OCI-LY3 (cell line): ENCODE results near the gene SCGB1C1.

Experiments used
- H2AFZ ChIP-seq: fragments of 200-600, 300-600 bp; shearing (Covaris generic); 2 replicates; pipeline ENCODE4 v1.6.0; 2014; ENCODE audit warnings: antibody characterized with exemption, low read depth, low read length
- H3K27ac ChIP-seq: fragments of 200-600, 300-600 bp; sonication (generic); 2 replicates; pipeline ENCODE4 v1.5.1; 2014; ENCODE audit warnings: mild to moderate bottlenecking, low read length, moderate library complexity, mixed read lengths
- H3K27me3 ChIP-seq: fragments of 200-600, 300-600 bp; sonication (generic); 2 replicates; pipeline ENCODE4 v1.6.1; 2014; ENCODE audit warnings: low read depth, low read length, mixed read lengths
- H3K36me3 ChIP-seq: fragments of 200-600, 300-600 bp; sonication (generic); replicated peaks from 2 replicates; pipeline ENCODE3; 2014; ENCODE audit warnings: low read depth, low read length, mixed read lengths
- H3K4me1 ChIP-seq: fragments of 300-600, 200-600 bp; sonication (generic); 2 replicates; pipeline ENCODE4 v1.6.1; 2014; ENCODE audit warnings: low read length, mixed read lengths
- H3K4me2 ChIP-seq: fragments of 200-600, 300-600 bp; sonication (generic); 2 replicates; pipeline ENCODE4 v1.6.1; 2014; ENCODE audit warnings: low read length, mixed read lengths
- H3K4me3 ChIP-seq: fragments of 300-600, 200-600 bp; sonication (generic); 2 replicates; pipeline ENCODE4 v1.5.1; 2014; ENCODE audit warnings: antibody characterized with exemption, mild to moderate bottlenecking, low read length, moderate library complexity
- H3K79me2 ChIP-seq: fragments of 300-600, 200-600 bp; shearing (Covaris generic); 2 replicates; pipeline ENCODE4 v1.6.1; 2014; ENCODE audit warnings: mild to moderate bottlenecking, low read length, mixed read lengths
- H3K9ac ChIP-seq: fragments of 300-600, 200-600 bp; shearing (Covaris generic); 2 replicates; pipeline ENCODE4 v1.6.0; 2014; ENCODE audit warnings: mild to moderate bottlenecking, low read length, moderate library complexity
- H3K9me3 ChIP-seq: fragments of 200-600, 300-600 bp; shearing (Covaris generic); 2 replicates; pipeline ENCODE4 v1.6.1; 2014; ENCODE audit warnings: low read length, mixed read lengths; ENCODE audit not compliant: insufficient read depth
- H4K20me1 ChIP-seq: fragments of 200-600, 300-600 bp; sonication (generic); 2 replicates; pipeline ENCODE4 v1.6.1; 2016; ENCODE audit warnings: low read length, mixed read lengths; ENCODE audit not compliant: insufficient read depth
- CTCF ChIP-seq: fragments of 200-600, 300-600 bp; sonication (generic); IDR thresholded peaks from 2 replicates; pipeline ENCODE4 v1.5.1; 2014; ENCODE audit warnings: antibody characterized with exemption, low read length, low read depth
- EZH2phosphoT487 ChIP-seq: fragments of 200-600 bp; shearing (Covaris generic); IDR thresholded peaks from 2 replicates; pipeline ENCODE4 v1.6.1; 2018; ENCODE audit warnings: antibody characterized with exemption, mixed run types, low read depth

Gene SCGB1C1

DNA sequence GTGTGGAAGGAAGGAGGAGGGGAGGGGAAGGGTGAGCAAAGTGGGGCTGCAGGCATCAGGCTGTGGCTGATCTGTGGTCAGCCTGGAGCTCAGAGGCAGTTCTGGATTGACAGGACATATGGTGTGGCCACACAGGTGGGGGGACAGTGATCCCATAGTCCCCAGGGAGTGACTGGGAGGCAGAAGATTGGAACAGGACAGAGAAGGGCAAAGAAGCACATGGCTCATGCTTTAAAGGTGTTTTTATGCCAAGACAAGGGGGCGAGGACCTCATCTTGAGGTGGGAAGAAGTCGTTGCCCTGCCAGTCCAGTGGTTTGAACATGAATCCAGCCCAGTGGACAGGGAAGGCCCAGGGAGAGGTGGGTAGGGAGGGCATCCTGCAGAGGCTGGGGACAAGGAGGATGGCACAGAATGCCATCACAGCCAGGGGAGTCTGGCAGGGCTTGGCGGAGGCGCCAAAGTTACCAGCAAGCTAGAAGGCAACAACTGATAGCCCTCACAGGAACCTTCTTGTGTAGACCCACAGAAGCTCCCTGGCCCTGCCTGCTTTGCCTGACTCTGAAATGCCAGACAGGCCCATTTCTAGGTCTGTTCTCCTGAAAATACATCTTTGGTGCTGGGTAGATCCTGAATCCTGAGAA, 11.2 kb downstream of the SCGB1C1 start:
- no peak overlapping the region for H3K4me2 ChIP-seq
- H3K9ac ChIP-seq: no peak overlapping the region
- H4K20me1 ChIP-seq: peaks cover 16% of the 10 kb centered on the region
- peaks cover 36% of the 10 kb centered on the region for H3K79me2 ChIP-seq
- H3K4me1 ChIP-seq: peaks cover 12% of the 10 kb centered on the region
- no peak overlapping the region for H3K4me3 ChIP-seq
- H2AFZ ChIP-seq: no peak overlapping the region
- H3K27ac ChIP-seq: no peak overlapping the region
- no peaks in the 10 kb centered on the region for H3K9me3 ChIP-seq
- TF ChIP-seq EZH2phosphoT487 (no peak), CTCF (no peak)
- peaks cover 19% of the 10 kb centered on the region for H3K36me3 ChIP-seq
- no peaks in the 10 kb centered on the region for H3K27me3 ChIP-seq

DNA sequence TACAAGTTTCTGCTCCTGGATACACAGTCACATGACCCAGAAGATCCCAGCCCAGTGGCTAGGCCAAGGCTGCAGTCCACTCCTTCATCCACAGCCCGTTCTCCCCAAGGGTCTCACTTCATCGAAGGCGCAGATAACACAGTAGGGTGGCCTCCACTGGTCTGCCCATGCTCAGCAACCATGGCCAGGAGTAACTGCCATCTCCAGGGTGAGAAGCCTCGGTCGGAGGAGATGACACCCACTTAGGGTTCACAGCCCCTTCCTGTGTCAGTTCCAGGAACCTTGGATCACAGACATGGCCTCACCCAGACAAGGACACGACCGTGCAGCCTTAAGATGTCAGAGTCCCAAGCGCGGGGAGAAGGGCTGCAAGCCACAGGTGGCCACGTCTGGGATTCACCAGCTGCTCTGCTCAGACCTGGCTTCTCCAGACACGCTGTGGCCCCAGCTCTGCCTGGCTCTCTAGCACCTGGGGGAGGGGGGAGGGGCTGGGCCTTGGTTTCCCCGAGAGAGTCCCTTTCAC, 11.8 kb downstream of the SCGB1C1 start:
- TF ChIP-seq CTCF: no peak
- no peak for TF ChIP-seq EZH2phosphoT487
- H3K9ac ChIP-seq: no peak overlapping the region
- no peak overlapping the region for H3K4me3 ChIP-seq
- H3K27ac ChIP-seq: no peak overlapping the region
- H3K27me3 ChIP-seq: no peaks in the 10 kb centered on the region
- H2AFZ ChIP-seq: no peak overlapping the region
- peaks cover 16% of the 10 kb centered on the region for H4K20me1 ChIP-seq
- H3K4me1 ChIP-seq: peaks cover 17% of the 10 kb centered on the region
- H3K79me2 ChIP-seq: peaks cover 42% of the 10 kb centered on the region
- no peaks in the 10 kb centered on the region for H3K9me3 ChIP-seq
- H3K36me3 ChIP-seq: peaks cover 22% of the 10 kb centered on the region
- no peak overlapping the region for H3K4me2 ChIP-seq

- H4K20me1 ChIP-seq: peaks cover 16% of the 10 kb centered on the region
- no peak overlapping the region; the same call in 1 of the 2 replicates for H3K4me3 ChIP-seq
- no peak overlapping the region for H2AFZ ChIP-seq
- H3K27me3 ChIP-seq: no peaks in the 10 kb centered on the region
- no peak overlapping the region for H3K9ac ChIP-seq
- H3K4me1 ChIP-seq: peaks cover 21% of the 10 kb centered on the region
- TF ChIP-seq EZH2phosphoT487 (no peak), CTCF (no peak)
- peak overlapping the region; percentile 84; the same call in 1 of the 2 replicates for H3K4me2 ChIP-seq
- peaks cover 30% of the 10 kb centered on the region for H3K36me3 ChIP-seq
- H3K27ac ChIP-seq: no peak overlapping the region
- H3K79me2 ChIP-seq: peaks cover 49% of the 10 kb centered on the region
- H3K9me3 ChIP-seq: no peaks in the 10 kb centered on the region
Measured at GRCh38 chr11:205221-206001, 12.5 kb downstream of the SCGB1C1 start.

DNA sequence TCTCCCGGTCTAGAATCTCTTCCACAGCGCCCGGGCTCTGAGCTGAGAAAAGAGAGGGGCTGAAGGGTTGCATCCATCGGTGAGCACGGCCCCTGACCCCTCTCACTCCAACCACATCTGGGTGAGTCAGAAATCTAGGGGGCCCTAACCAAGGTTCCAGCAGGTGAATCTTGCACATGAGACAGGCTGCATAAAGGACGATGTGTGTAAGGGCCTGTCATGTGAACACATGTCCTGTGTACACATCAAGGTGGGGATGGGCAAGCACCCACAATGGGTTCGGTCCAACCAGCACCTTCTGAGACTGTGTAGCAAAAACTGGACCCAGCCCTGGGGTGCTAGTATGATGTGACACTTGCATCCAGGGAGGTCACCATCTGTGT, 13.1 kb downstream of the SCGB1C1 start:
- H4K20me1 ChIP-seq: peaks cover 16% of the 10 kb centered on the region
- H3K27ac ChIP-seq: no peak overlapping the region
- peak overlapping the region; percentile 95 for H3K4me3 ChIP-seq
- no peaks in the 10 kb centered on the region for H3K9me3 ChIP-seq
- TF ChIP-seq CTCF (no peak), EZH2phosphoT487 (no peak)
- H2AFZ ChIP-seq: no peak overlapping the region
- H3K4me2 ChIP-seq: peak overlapping the region; percentile 84
- peaks cover 21% of the 10 kb centered on the region for H3K4me1 ChIP-seq
- H3K9ac ChIP-seq: peak overlapping the region; percentile 79
- peaks cover 52% of the 10 kb centered on the region for H3K79me2 ChIP-seq
- H3K36me3 ChIP-seq: peaks cover 33% of the 10 kb centered on the region
- no peaks in the 10 kb centered on the region for H3K27me3 ChIP-seq
